Stimulated activated CD8-positive, alpha-beta memory T cell treated with anti-CD3 and anti-CD28 coated beads, Interleukin-7, amount 100 ng/mL, for 48 hours (primary cell): ENCODE results near the gene OR51S1.
"Not testable (repeated sequence)": the region's sequence is repeated elsewhere in the genome, so short reads cannot be mapped to it uniquely, and the experiment has no call there.

Experiments used
- DNase-seq, 2 donors: peaks; one replicate each; pipeline ENCODE4 v3.0.0-alpha.2; 2020; ENCODE audit warnings: low read depth in 1 of 2; ENCODE audit errors: extremely low read depth in 1 of 2

The OR51S1 gene, protein sequence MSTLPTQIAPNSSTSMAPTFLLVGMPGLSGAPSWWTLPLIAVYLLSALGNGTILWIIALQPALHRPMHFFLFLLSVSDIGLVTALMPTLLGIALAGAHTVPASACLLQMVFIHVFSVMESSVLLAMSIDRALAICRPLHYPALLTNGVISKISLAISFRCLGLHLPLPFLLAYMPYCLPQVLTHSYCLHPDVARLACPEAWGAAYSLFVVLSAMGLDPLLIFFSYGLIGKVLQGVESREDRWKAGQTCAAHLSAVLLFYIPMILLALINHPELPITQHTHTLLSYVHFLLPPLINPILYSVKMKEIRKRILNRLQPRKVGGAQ

DNA sequence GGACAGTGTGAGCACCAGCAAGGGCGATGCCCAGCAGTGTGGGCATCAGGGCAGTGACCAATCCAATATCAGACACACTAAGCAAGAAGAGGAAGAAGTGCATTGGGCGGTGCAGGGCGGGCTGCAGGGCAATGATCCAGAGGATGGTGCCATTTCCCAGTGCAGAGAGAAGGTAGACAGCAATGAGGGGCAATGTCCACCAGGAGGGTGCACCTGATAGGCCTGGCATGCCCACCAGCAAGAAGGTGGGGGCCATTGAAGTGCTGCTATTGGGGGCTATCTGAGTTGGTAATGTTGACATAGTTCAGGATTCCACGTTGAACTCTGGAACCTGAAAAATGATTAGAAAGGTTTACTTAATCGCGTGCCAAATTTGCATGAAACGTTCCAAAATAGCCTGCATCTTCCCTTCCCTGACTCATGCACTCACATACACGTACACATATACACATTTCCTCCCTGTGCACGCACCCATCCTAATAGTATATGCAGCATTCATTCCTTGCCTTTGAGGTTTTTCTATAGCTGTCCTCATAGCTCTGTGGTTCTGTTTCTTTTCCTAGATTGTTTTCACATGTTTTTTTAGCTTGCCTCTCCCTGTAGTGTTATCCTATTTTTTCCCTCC, at the start of gene OR51S1:
Gene OR51S1, minus strand, starts transcription at position 301 of the 625 bp plus-strand sequence. Its CDS starts 0 bp downstream, at position 301.
- no peak for DNase-seq

DNA sequence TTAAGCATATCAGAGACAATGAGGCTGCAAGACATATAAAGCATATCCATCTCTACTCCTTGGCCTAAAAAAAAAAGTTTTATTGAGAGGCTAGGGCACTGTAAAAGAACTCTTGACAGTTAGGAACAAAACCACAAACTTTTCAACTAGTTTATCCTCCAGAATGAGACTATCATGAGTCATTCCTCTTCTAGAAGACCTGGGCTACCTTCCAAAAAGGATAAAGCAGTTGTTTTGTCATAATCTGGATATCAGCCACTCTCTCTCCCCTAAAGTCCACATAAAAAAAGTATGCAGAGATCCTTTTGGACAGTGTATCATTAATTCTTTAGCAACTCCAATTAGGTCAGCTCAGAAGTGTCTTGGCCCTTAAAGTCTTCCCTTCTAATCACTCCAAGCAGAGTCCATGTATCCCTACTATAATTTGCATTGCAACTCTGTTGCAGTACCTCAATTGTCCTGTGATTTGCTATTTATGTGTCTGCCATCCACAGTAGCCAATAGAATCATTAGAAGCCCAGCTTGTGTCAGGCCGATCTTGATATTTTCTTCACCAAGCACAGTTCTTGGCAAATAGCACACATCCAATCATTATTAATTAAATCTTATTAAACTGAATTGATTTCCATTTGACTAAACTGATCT, 43.1 kb upstream of the OR51S1 start:
- DNase-seq, result no peak

DNA sequence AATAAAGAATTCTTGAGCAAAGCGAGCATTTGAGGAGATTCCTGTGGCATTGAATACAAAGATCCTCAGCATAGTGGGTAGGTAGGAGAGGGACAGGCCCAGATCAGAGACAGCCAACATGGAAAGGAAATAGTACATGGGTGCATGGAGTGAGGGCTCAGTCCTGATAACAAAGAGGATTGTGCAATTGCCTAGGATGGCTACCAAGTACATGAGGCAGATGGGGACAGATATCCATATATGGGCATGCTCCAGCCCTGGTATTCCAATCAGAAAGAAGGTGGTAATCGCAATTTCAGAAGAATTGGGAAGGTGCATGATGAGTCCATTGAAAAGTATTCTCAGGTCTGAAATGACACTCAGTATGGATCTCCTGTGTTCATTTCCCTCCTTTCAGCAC, 41.3 kb upstream of the OR51S1 start:
- DNase-seq, result no peak

GRCh38 chr11:4887591-4887990, 38.6 kb upstream of the OR51S1 start:
- DNase-seq, result no peak

DNA sequence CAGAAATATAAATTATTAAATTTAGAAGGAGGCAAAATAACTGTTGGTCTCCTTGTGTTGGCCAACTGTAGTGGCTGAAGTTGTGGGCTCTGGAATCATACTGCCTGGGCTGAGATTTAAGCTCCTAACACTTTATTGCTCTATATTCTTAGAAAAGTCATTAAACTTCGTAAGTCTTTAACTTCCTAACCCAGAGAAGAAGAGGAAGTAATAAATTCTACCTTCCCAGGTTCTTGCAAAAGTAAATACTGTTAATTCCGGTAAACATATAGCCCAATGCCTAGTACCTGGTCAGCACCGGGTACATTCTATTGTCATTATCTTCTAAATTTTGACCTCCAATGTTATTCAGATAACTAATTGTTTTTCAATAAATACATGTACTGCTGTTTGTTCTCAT, 37.2 kb upstream of the OR51S1 start:
- no peak for DNase-seq

DNA sequence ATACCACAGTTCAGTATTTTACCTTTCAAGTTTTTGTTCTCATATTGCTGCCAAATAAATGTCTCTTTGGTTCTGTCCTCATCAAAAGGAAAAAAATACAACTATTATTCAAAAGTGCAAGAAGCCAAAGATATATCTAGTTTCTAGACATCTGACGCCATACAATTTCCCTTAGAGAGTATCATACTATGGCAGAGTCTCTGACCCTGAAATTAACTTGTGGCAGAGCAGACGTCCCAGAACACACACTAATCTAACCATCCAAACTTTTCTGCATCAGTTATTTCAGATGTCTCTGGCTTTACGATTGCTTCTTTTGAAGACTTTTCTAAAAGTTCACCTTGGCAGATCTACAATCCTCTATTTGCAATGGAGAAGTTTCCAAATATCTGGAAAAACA, 35.4 kb upstream of the OR51S1 start:
- DNase-seq, result no peak

GRCh38 chr11:4882543-4882942, 33.5 kb upstream of the OR51S1 start:
- DNase-seq, result no peak

DNA sequence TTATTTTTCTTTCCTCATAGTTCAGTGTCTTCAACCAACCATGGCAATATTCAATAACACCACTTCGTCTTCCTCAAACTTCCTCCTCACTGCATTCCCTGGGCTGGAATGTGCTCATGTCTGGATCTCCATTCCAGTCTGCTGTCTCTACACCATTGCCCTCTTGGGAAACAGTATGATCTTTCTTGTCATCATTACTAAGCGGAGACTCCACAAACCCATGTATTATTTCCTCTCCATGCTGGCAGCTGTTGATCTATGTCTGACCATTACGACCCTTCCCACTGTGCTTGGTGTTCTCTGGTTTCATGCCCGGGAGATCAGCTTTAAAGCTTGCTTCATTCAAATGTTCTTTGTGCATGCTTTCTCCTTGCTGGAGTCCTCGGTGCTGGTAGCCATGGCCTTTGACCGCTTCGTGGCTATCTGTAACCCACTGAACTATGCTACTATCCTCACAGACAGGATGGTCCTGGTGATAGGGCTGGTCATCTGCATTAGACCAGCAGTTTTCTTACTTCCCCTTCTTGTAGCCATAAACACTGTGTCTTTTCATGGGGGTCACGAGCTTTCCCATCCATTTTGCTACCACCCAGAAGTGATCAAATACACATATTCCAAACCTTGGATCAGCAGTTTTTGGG, 33.0 kb upstream of the OR51S1 start, which contains the start of gene OR51T1:
Gene OR51T1, plus strand, starts transcription at position 41 of the 641 bp plus-strand sequence. Its CDS starts 0 bp downstream, at position 41.
- DNase-seq, result no peak

- DNase-seq, result no peak
These were observed 32.2 kb upstream of the OR51S1 start for GRCh38 chr11:4881188-4881587.

DNA sequence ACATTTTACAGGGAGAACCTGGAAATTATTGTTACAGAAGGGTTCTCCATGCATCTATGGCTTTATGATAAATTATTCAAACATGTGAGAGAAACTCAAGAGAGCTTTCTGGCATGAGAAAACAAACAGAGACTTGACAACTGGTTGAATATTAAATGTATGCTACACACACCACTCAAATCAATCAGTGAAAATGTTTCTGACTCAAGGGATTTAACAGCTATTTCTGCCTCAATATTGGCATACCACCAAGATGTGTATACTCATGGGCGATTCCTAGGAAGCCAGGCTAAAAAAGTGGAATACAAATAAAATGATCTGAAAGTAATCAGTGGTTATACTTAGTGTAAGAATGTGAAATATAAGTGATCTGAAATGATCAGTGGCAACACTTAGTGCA, 16.8 kb upstream of the OR51S1 start:
- DNase-seq, result no peak

DNA sequence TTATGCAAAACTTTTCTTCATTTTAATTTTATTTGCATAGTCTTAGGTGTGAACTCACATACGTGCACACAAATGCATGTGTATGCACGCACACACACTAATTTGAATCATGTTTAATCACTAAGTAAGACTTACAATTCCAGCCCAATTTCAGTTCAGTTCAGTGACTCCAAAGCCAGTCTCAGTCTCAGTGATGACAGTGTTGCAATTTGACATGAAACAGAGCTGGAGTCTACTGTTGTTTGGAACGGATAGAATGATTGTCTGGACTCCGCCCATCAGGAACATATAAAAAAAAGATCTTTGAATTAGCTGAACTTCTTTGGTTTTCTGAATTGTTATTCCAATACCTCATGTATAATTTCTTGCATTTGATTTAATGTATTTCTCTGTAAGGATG, 14.9 kb upstream of the OR51S1 start:
- DNase-seq, result no peak

- DNase-seq, result no peak
These were observed 13.6 kb upstream of the OR51S1 start for GRCh38 chr11:4862447-4863236.

DNA sequence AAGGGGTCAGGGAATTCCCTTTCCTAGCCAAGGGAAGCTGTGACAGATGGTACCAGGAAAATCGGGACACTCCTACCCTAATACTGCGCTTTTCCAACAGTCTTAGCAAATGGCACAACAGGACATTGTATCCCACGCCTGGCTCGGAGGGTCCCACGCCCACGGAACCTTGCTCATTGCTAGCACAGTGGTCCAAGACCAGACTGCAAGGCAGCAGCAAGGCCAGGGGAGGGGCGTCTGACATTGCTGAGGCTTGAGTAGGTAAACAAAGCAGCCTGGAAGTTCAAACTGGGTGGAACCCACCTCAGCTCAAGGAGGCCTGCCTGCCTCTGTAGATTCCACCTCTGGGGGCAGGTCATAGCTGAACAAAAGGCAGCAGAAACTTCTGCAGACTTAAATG, 5.3 kb upstream of the OR51S1 start:
- not testable (repeated sequence) for DNase-seq

DNA sequence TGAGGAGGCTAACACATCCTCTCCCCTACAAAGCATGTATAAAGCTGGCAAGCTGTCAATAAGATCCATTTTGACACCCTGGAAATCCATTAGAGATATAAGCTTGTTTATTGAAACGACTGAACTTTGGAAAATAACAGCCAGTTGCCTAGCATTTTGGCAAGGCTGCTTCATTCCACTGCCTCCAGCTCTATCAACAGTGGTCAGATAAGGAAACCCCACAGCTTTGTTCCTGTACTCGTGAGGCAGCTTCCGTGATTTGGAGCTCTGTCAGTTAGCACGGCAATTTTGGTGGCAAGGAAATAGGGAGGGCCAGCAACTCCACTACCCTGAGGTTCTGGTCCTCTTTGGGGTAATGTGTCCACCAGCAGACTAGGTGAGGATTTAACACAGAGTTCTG, 2.0 kb upstream of the OR51S1 start:
- no peak for DNase-seq

GRCh38 chr11:4839851-4840549, 9.0 kb downstream of the OR51S1 start:
- no peak for DNase-seq

- no peak for DNase-seq
These were observed 18.1 kb downstream of the OR51S1 start for GRCh38 chr11:4830909-4831308.

- DNase-seq, result no peak
These were observed 18.7 kb downstream of the OR51S1 start for GRCh38 chr11:4830346-4830745.

- DNase-seq, result no peak
These were observed 22.6 kb downstream of the OR51S1 start for GRCh38 chr11:4826425-4826824.

DNA sequence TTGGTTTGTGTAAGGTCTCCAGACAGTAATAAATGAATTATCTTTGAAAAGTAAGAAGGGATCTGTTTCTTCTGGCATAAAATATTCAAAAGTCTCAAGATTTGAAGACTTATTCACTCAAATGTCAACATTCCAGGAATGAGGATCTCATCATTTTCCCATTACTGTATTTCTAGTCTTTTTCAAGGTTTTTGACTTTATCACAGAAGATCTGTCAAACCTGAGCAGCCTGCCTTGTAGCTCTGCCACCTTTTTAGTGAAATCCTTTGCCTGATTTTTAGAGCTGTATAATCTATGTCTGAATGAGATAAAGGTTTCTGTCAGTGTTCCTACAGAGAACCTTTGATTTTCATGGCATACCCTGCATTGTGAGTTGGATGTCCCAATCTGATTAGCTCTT, 23.9 kb downstream of the OR51S1 start:
- no peak for DNase-seq

DNA sequence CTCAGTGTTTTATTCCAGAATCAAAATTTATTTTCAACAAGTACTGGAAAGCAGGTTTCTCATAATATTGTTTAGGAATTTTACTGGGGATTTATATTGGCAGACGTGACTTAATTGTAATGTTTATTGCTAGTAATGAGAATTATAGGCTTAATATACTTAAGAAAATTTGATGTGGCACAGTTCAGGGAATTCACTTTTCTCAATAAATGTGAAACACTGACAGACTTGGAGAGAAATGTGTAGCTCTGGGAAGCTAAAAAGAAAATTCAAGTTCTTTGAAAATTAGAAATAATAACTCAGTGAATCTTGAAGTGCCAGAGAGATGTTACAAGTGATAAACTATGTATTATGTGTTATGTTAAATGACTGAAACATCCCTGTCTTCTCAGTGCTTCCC, 28.0 kb downstream of the OR51S1 start, which contains the start of gene OR51F2:
Gene OR51F2, plus strand, starts transcription at position 301 of the 400 bp plus-strand sequence. CDS start 101 bp downstream, outside the sequence.
- DNase-seq, result no peak
